ENCODE results near the gene TMX1.
A peak's percentile ranks its signal among the peaks of the same experiment; 100 is the strongest.

The TMX1 gene

DNA sequence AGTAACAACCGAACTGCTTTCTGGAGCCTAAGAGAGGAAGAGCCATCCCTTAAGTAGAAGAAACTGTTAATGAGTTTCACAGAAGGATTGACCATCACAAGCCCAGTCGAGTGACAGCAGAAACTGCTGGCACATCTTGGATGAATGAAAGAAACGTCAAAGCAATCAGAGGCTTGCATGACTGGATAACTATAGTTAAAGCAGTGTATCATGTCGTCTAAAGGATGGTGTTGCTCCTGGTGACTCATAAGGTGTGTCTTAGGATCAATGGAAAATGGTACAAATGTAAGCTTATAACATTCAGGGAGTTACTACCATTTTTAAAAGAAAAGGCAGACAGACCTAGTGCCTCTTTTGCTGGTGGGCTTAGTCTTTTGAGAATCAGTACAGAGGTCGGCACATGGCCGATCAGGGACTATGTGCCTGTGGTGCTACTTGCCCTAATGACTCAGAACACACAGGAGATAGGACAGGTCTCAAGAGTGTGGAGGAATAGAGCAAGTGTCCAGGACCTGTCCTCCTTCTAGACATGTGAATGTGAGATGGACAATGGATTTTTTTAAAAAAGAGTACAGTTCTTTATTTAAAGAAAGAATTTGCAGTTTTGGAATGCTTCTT is 55.7 kb downstream of the TMX1 start:
- no peak for DNase-seq (ENCODE audit: extremely low read depth, low read depth)
- TF ChIP-seq, protein P1, sequence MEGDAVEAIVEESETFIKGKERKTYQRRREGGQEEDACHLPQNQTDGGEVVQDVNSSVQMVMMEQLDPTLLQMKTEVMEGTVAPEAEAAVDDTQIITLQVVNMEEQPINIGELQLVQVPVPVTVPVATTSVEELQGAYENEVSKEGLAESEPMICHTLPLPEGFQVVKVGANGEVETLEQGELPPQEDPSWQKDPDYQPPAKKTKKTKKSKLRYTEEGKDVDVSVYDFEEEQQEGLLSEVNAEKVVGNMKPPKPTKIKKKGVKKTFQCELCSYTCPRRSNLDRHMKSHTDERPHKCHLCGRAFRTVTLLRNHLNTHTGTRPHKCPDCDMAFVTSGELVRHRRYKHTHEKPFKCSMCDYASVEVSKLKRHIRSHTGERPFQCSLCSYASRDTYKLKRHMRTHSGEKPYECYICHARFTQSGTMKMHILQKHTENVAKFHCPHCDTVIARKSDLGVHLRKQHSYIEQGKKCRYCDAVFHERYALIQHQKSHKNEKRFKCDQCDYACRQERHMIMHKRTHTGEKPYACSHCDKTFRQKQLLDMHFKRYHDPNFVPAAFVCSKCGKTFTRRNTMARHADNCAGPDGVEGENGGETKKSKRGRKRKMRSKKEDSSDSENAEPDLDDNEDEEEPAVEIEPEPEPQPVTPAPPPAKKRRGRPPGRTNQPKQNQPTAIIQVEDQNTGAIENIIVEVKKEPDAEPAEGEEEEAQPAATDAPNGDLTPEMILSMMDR (IDR thresholded peaks at IDR 0.05; ENCODE audit: low read depth, low read length, missing control alignments), result no peak
- no peak overlapping the region for H3K4me3 ChIP-seq (replicated peaks; ENCODE audit: low read depth, low read length)

- TF ChIP-seq, protein P1 (IDR thresholded peaks at IDR 0.05; ENCODE audit: low read depth, low read length, missing control alignments), result no peak
- DNase-seq (ENCODE audit: extremely low read depth, low read depth), result no peak
- no peak overlapping the region for H3K4me3 ChIP-seq (replicated peaks; ENCODE audit: low read depth, low read length)
Observed at GRCh38 chr14:51297066-51297465, 57.0 kb downstream of the TMX1 start.

- no peak overlapping the region for H3K4me3 ChIP-seq (replicated peaks; ENCODE audit: low read depth, low read length)
- TF ChIP-seq, protein P1 (IDR thresholded peaks at IDR 0.05; ENCODE audit: low read depth, low read length, missing control alignments), result no peak
- DNase-seq (ENCODE audit: extremely low read depth, low read depth), result no peak
Observed at GRCh38 chr14:51298895-51299294, 58.8 kb downstream of the TMX1 start.

DNA sequence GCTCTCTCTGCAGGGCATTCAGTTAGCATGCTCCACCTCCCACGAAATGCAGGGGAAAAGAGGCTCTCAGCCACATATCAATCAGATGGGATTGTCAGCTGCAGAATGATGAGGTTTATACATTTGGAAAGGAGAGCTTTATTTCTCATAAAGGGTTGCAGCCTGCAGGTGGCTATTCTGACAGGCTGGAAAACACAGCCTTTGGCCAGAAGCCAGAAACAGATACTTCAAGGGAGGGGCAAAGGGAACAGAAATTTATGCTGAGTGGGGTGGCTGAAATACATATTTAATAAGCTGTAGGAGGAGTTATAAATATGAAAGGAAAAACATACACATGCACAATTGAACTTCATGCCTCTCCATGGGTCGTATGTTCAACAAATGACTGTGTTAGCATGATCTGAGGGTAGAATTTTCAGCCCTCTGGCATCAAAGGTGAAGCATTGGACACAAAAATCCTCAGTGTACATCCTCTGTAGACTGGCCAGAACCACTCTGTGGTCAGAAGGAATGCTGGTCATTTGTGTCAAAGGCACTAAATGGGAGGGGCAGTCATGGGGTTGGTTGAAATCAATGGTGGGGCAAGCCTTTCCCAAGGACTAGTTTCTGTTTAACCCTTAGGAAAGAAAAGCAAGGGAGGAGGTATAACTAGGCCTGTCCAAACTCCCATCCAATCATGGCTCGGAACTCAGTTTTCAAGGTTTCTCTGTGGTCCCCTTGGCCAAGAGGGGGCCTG is 62.4 kb downstream of the TMX1 start:
- H3K4me3 ChIP-seq (replicated peaks; ENCODE audit: low read depth, low read length), result no peak overlapping the region
- TF ChIP-seq, protein P1 (IDR thresholded peaks at IDR 0.05; ENCODE audit: low read depth, low read length, missing control alignments), result no peak
- DNase-seq (ENCODE audit: extremely low read depth, low read depth), result no peak

DNA sequence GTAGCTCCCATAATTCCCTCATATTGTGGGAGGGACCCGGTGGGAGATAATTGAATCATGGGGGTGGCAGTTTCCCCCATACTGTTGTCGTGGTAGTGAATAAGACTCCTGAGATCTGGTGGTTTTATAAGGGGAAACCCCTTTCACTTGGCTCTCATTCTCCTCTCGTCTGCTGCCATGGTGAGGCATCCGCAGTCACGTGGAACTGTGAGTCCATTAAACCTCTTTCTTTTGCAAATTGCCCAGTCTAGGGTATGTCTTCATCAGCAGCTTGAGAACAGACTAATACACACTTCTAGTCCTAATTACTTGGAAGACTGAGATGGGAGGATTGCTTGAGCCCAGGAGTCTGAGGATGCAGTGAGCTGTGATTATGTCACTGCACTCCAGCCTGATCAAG is 64.4 kb downstream of the TMX1 start:
- no peak overlapping the region for H3K4me3 ChIP-seq (replicated peaks; ENCODE audit: low read depth, low read length)
- DNase-seq (ENCODE audit: extremely low read depth, low read depth), result no peak
- TF ChIP-seq, protein P1 (IDR thresholded peaks at IDR 0.05; ENCODE audit: low read depth, low read length, missing control alignments), result no peak

- TF ChIP-seq, protein P1 (IDR thresholded peaks at IDR 0.05; ENCODE audit: low read depth, low read length, missing control alignments), result no peak
- H3K4me3 ChIP-seq (replicated peaks; ENCODE audit: low read depth, low read length), result no peak overlapping the region
- DNase-seq (ENCODE audit: extremely low read depth, low read depth), result peak; percentile 90
Observed at GRCh38 chr14:51304941-51305340, 64.9 kb downstream of the TMX1 start.
